ENCODE results near the gene PPM1H. TPM values are rescaled to one million over a fixed set of nuclear protein-coding genes. Genes with fewer than 3 reads are reported as not detected.

PPM1H gene
- total RNA-seq, 3 donors from 2014 or later (not counting 1 experiment from before 2014, with no cell fraction given): 0.18 to 2.1 (median 0.40) TPM

DNA sequence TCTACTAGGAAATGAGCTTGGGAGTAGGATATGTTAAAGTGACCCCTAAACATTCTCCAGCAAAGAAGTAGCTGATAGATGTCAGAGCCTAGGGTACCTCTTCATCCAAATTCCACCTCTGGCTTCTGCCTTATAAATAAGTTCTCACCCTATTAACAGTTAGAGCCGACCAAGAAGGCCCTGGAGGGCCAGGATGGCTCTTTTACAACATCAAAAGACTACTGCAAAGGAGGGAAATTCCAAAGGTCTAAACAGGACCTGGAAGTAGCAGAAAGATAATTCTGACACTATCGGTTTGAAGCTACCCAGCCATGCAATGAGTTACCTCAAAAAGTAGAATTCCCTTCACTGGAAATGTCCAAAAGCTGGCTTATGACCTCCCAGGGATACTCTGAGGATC, 90.0 kb downstream of the PPM1H start:
- TF ChIP-seq, protein P1, sequence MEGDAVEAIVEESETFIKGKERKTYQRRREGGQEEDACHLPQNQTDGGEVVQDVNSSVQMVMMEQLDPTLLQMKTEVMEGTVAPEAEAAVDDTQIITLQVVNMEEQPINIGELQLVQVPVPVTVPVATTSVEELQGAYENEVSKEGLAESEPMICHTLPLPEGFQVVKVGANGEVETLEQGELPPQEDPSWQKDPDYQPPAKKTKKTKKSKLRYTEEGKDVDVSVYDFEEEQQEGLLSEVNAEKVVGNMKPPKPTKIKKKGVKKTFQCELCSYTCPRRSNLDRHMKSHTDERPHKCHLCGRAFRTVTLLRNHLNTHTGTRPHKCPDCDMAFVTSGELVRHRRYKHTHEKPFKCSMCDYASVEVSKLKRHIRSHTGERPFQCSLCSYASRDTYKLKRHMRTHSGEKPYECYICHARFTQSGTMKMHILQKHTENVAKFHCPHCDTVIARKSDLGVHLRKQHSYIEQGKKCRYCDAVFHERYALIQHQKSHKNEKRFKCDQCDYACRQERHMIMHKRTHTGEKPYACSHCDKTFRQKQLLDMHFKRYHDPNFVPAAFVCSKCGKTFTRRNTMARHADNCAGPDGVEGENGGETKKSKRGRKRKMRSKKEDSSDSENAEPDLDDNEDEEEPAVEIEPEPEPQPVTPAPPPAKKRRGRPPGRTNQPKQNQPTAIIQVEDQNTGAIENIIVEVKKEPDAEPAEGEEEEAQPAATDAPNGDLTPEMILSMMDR (IDR thresholded peaks at IDR 0.05): no peak
- no peaks in the 10 kb centered on the region for H3K36me3 ChIP-seq (ENCODE audit: control insufficient read depth, insufficient read depth, low read length)
- Mint-ChIP-seq H3K36me3 (no peaks in the 10 kb centered on the region), H3K9me3 (no peaks in the 10 kb centered on the region), H3K4me3 (no peak overlapping the region), H3K4me1 (no peaks in the 10 kb centered on the region), H3K27ac (no peak overlapping the region), H3K27me3 (ENCODE audit: low read depth in 2 of 2) (peaks cover 4% of the 10 kb centered on the region in 2 donors)
- H3K4me3 ChIP-seq (ENCODE audit: low read length): no peak overlapping the region
- no peak for ATAC-seq
- DNase-seq: no peak
- H3K4me1 ChIP-seq (ENCODE audit: control insufficient read depth, insufficient read depth, low read length): no peaks in the 10 kb centered on the region
- H3K27ac ChIP-seq (ENCODE audit: low read length): no peak overlapping the region
- intact Hi-C loops (cut with micrococcal nuclease): no loop called here
- H3K9me3 ChIP-seq (ENCODE audit: control insufficient read depth, insufficient read depth, low read length): no peaks in the 10 kb centered on the region
- 83% methylated on average over 2 of the region's 2 CpGs for WGBS (ENCODE audit: insufficient coverage)
- no peaks in the 10 kb centered on the region for H3K27me3 ChIP-seq (ENCODE audit: control insufficient read depth, insufficient read depth, low read length)

DNA sequence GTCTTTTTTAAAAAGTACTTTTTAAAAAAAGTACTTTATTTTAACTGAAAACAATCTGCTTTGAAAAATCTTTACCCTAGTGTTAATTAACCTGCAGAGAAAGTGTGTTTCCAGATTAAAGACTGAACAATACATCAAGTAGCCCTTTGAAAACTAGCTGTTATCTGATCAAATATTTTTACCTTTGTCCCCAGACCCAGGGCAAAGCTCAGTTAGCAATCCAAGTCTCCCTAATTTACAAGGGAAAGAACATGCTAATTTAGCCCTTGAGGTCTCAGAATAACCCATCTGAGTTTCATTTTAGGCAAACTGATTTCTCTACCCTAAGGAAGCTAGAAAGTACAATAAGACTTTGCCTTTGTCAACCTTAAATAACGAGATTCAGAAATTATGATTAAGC, 91.2 kb downstream of the PPM1H start:
- TF ChIP-seq, protein P1 (IDR thresholded peaks at IDR 0.05): no peak
- Mint-ChIP-seq H3K27me3 (ENCODE audit: low read depth in 2 of 2) (peaks cover 4 to 8% of the 10 kb centered on the region in 2 donors), H3K27ac (no peak overlapping the region), H3K4me1 (no peaks in the 10 kb centered on the region), H3K36me3 (no peaks in the 10 kb centered on the region), H3K4me3 (no peak overlapping the region), H3K9me3 (peaks cover 0 to 2% of the 10 kb centered on the region in 2 donors)
- H3K4me1 ChIP-seq (ENCODE audit: control insufficient read depth, insufficient read depth, low read length): no peaks in the 10 kb centered on the region
- H3K4me3 ChIP-seq (ENCODE audit: low read length): no peak overlapping the region
- WGBS (ENCODE audit: insufficient coverage): 50% methylated on average over 1 of the region's 1 CpG
- no peaks in the 10 kb centered on the region for H3K27me3 ChIP-seq (ENCODE audit: control insufficient read depth, insufficient read depth, low read length)
- H3K9me3 ChIP-seq (ENCODE audit: control insufficient read depth, insufficient read depth, low read length): no peaks in the 10 kb centered on the region
- intact Hi-C loops (cut with micrococcal nuclease): no loop called here
- H3K36me3 ChIP-seq (ENCODE audit: control insufficient read depth, insufficient read depth, low read length): no peaks in the 10 kb centered on the region
- ATAC-seq (no peak), DNase-seq (no peak)
- no peak overlapping the region for H3K27ac ChIP-seq (ENCODE audit: low read length)

- H3K9me3 ChIP-seq (ENCODE audit: control insufficient read depth, insufficient read depth, low read length): no peaks in the 10 kb centered on the region
- no peaks in the 10 kb centered on the region for H3K36me3 ChIP-seq (ENCODE audit: control insufficient read depth, insufficient read depth, low read length)
- intact Hi-C loops (cut with micrococcal nuclease): no loop called here
- H3K27me3 ChIP-seq (ENCODE audit: control insufficient read depth, insufficient read depth, low read length): no peaks in the 10 kb centered on the region
- Mint-ChIP-seq H3K4me1 (no peaks in the 10 kb centered on the region), H3K9me3 (peaks cover 0 to 2% of the 10 kb centered on the region in 2 donors), H3K36me3 (no peaks in the 10 kb centered on the region), H3K4me3 (no peak overlapping the region), H3K27me3 (ENCODE audit: low read depth in 2 of 2) (peaks cover 4 to 8% of the 10 kb centered on the region in 2 donors), H3K27ac (no peak overlapping the region)
- ATAC-seq: no peak
- H3K4me3 ChIP-seq (ENCODE audit: low read length): no peak overlapping the region
- no peak for DNase-seq
- H3K27ac ChIP-seq (ENCODE audit: low read length): no peak overlapping the region
- H3K4me1 ChIP-seq (ENCODE audit: control insufficient read depth, insufficient read depth, low read length): no peaks in the 10 kb centered on the region
- WGBS (ENCODE audit: insufficient coverage): 53% methylated on average over 2 of the region's 3 CpGs
- TF ChIP-seq, protein P1 (IDR thresholded peaks at IDR 0.05): no peak
Measured at GRCh38 chr12:62841846-62842245, 93.1 kb downstream of the PPM1H start.

GRCh38 chr12:62840806-62841205, 94.1 kb downstream of the PPM1H start:
- H3K36me3 Mint-ChIP-seq: no peaks in the 10 kb centered on the region
- no peak overlapping the region for H3K27ac Mint-ChIP-seq
- Histone ChIP-seq H3K4me1 (ENCODE audit: control insufficient read depth, insufficient read depth, low read length) (no peaks in the 10 kb centered on the region), H3K4me3 (ENCODE audit: low read length) (no peak overlapping the region), H3K27ac (ENCODE audit: low read length) (no peak overlapping the region), H3K27me3 (ENCODE audit: control insufficient read depth, insufficient read depth, low read length) (no peaks in the 10 kb centered on the region), H3K9me3 (ENCODE audit: control insufficient read depth, insufficient read depth, low read length) (no peaks in the 10 kb centered on the region), H3K36me3 (ENCODE audit: control insufficient read depth, insufficient read depth, low read length) (no peaks in the 10 kb centered on the region)
- no peak overlapping the region for H3K4me3 Mint-ChIP-seq
- WGBS (ENCODE audit: insufficient coverage): 100% methylated on average over 4 of the region's 4 CpGs
- H3K27me3 Mint-ChIP-seq (ENCODE audit: low read depth in 2 of 2): peaks cover 6 to 8% of the 10 kb centered on the region in 2 donors
- intact Hi-C loops (cut with micrococcal nuclease): no loop called here
- H3K4me1 Mint-ChIP-seq: no peaks in the 10 kb centered on the region
- H3K9me3 Mint-ChIP-seq: peaks cover 0 to 2% of the 10 kb centered on the region in 2 donors
- DNase-seq (no peak), ATAC-seq (no peak)
- TF ChIP-seq, protein P1 (IDR thresholded peaks at IDR 0.05): no peak
